ENCODE results near the gene LCP1.

Gene LCP1

GRCh38 chr13:46119883-46120614 is 61.9 kb downstream of the LCP1 start (continued):
- TF ChIP-seq ZBTB48 (tag by site-specific recombination; IDR thresholded peaks at IDR 0.05) (no peak), SP2 (tag by site-specific recombination; IDR thresholded peaks at IDR 0.05) (no peak), ZNF488 (tag by site-specific recombination; IDR thresholded peaks at IDR 0.05) (no peak), ZNF433 (tag by site-specific recombination; IDR thresholded peaks at IDR 0.05; ENCODE audit: low read depth) (no peak), ZNF580 (tag by site-specific recombination; IDR thresholded peaks at IDR 0.05) (no peak), MYNN (tag by site-specific recombination; IDR thresholded peaks at IDR 0.05; ENCODE audit: borderline replicate concordance) (no peak), ZNF169 (tag by site-specific recombination; IDR thresholded peaks at IDR 0.05) (no peak), ZNF24 (tag by site-specific recombination; IDR thresholded peaks at IDR 0.05) (no peak), ZNF701 (tag by site-specific recombination; IDR thresholded peaks at IDR 0.05) (no peak), ZNF37A (tag by site-specific recombination; IDR thresholded peaks at IDR 0.05) (peak; percentile 59; the same call in 1 of the 2 replicates), ZNF140 (tag by site-specific recombination; IDR thresholded peaks at IDR 0.05) (no peak), ZNF501 (tag by site-specific recombination; IDR thresholded peaks at IDR 0.05) (no peak), ELK4 (IDR thresholded peaks at IDR 0.05; ENCODE audit: borderline replicate concordance, low read depth, low read length) (no peak), MEIS1 (CRISPR knock-in tag; IDR thresholded peaks at IDR 0.05; ENCODE audit: borderline replicate concordance) (no peak), ZNF558 (tag by site-specific recombination; IDR thresholded peaks at IDR 0.05) (peak; percentile 65; the same call in 1 of the 2 replicates), ZNF394 (tag by site-specific recombination; IDR thresholded peaks at IDR 0.05; ENCODE audit: borderline replicate concordance) (peak; percentile 11; the same call in 1 of the 2 replicates), ZNF354C (tag by site-specific recombination; IDR thresholded peaks at IDR 0.05; ENCODE audit: borderline replicate concordance, low read depth) (no peak), ZNF311 (tag by site-specific recombination; IDR thresholded peaks at IDR 0.05; ENCODE audit: borderline replicate concordance) (no peak), KLF16 (tag by site-specific recombination; IDR thresholded peaks at IDR 0.05) (no peak), ZNF747 (tag by site-specific recombination; IDR thresholded peaks at IDR 0.05) (no peak), ZNF239 (tag by site-specific recombination; IDR thresholded peaks at IDR 0.05) (no peak), ZNF555 (tag by site-specific recombination; conservative IDR thresholded peaks at IDR 0.05) (no peak), ZBTB11 (tag by site-specific recombination; conservative IDR thresholded peaks at IDR 0.05; ENCODE audit: low read depth) (no peak), ZNF837 (tag by site-specific recombination; IDR thresholded peaks at IDR 0.05) (no peak), ZNF133 (tag by site-specific recombination; IDR thresholded peaks at IDR 0.05) (no peak), SP7 (tag by site-specific recombination; IDR thresholded peaks at IDR 0.05) (0 out of 2 replicates have a peak, but pooled peaks have one; percentile 42), ZNF707 (tag by site-specific recombination; IDR thresholded peaks at IDR 0.05) (no peak), ZNF660 (tag by site-specific recombination; IDR thresholded peaks at IDR 0.05) (peak; percentile 96), SETDB1 (IDR thresholded peaks at IDR 0.05; ENCODE audit: insufficient read length, low read length) (no peak), ZBTB8A (tag by site-specific recombination; IDR thresholded peaks at IDR 0.05) (no peak), ZNF423 (tag by site-specific recombination; IDR thresholded peaks at IDR 0.05) (no peak)
- TF ChIP-seq, protein P1, sequence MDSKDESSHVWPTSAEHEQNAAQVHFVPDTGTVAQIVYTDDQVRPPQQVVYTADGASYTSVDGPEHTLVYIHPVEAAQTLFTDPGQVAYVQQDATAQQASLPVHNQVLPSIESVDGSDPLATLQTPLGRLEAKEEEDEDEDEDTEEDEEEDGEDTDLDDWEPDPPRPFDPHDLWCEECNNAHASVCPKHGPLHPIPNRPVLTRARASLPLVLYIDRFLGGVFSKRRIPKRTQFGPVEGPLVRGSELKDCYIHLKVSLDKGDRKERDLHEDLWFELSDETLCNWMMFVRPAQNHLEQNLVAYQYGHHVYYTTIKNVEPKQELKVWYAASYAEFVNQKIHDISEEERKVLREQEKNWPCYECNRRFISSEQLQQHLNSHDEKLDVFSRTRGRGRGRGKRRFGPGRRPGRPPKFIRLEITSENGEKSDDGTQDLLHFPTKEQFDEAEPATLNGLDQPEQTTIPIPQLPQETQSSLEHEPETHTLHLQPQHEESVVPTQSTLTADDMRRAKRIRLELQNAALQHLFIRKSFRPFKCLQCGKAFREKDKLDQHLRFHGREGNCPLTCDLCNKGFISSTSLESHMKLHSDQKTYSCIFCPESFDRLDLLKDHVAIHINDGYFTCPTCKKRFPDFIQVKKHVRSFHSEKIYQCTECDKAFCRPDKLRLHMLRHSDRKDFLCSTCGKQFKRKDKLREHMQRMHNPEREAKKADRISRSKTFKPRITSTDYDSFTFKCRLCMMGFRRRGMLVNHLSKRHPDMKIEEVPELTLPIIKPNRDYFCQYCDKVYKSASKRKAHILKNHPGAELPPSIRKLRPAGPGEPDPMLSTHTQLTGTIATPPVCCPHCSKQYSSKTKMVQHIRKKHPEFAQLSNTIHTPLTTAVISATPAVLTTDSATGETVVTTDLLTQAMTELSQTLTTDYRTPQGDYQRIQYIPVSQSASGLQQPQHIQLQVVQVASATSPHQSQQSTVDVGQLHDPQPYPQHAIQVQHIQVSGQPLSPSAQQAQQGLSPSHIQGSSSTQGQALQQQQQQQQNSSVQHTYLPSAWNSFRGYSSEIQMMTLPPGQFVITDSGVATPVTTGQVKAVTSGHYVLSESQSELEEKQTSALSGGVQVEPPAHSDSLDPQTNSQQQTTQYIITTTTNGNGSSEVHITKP (tag by site-specific recombination; IDR thresholded peaks at IDR 0.05) = no peak
